HG02763 (cell line): ENCODE results near the gene SPPL2B.
"Not testable (repeated sequence)": the region's sequence is repeated elsewhere in the genome, so short reads cannot be mapped to it uniquely, and the experiment has no call there.

Experiments
- ATAC-seq: cut with Tn5 transposase; IDR thresholded peaks from one replicate; pipeline ENCODE4 v1.9.1; 2021; ENCODE audit warnings: mild to moderate bottlenecking, moderate library complexity; ENCODE audit not compliant: unreplicated experiment

SPPL2B gene

DNA sequence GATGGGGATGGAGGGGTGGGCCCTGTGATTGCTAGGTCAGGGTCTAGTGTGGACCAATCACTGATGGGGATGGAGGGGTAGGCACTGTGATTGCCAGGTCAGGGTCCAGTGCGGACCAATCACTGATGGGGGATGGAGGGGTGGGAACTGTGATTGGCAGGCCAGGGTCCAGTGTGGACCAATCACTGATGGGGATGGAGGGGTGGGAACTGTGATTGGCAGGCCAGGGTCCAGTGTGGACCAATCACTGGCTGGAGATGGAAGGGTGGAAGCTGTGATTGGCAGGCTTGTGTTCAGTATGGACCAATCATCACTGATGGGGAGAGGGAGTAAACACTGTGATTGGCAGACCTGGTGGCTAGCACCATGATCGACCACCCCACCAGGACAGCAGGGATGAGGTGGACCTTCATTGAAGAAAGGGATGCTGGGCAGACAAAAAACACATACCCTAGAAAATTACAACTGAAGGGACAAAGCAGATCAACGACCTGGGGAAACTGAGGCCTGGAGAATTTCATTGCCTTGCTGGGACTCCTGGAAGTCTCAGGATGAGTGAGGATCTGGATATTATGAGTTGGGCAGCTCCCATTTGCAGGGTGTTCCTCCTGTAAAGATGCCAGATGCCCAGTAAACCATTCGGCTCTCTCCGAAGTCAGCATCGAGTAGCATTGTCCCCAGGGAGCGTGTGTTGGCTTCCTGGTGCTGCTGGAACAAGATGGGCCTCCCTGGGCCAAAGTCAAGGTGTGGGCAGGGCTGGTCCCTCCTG lies 47.1 kb downstream of the SPPL2B start:
- no peak for ATAC-seq

DNA sequence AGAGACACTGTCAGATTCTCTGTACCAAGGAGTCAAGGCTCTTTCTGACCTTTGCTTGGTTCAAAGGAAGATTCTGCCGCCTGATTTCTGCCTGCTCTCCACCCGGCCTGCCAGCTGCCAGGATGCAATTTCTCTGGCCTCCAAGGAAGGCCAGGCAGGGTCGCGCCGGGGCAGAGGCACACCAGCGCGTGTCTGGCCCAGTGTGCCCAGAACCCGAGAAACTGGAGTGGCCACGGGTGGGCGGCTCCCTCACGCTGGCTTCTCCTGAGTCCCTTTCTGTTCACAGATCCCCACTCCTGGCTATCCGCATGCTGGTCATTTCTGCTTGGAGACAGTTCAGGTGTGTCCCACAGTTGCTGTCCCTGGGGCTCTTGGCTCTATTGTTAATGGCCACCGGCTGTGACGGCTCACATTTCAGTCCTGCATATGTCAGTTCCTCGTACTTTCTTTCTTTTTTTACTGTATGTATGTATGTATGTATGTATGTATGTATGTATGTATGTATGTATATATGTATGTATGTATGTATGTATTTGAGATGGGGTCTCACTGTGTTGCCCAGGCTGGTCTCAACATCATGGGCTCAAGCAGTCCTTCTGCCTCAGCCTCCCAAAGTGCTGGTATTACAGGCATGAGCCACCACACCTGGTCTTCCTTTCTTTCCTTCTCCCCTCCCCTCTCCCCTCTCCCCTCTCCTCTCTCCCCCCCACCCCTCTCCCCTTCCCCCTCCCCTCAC lies 48.5 kb downstream of the SPPL2B start:
- no peak for ATAC-seq

DNA sequence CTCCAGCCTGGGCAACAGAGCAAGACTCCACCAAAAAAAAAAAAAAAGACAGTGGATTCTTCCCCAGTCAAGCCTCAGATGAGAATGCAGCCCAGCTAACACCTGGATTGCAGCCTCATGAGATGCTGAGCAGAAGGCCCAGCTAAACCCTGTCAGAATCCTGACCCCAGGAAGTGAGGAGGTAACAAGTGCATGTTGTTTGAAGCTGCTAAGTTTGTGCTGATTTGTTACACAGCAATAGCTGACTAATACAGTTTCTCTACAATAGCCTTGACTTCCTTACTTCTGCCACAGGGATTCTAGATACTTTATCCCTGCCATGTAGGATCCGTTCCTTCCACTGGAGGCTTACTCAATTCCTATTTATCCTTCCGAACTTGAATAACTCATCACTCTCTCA lies 52.1 kb downstream of the SPPL2B start:
- ATAC-seq: no peak

DNA sequence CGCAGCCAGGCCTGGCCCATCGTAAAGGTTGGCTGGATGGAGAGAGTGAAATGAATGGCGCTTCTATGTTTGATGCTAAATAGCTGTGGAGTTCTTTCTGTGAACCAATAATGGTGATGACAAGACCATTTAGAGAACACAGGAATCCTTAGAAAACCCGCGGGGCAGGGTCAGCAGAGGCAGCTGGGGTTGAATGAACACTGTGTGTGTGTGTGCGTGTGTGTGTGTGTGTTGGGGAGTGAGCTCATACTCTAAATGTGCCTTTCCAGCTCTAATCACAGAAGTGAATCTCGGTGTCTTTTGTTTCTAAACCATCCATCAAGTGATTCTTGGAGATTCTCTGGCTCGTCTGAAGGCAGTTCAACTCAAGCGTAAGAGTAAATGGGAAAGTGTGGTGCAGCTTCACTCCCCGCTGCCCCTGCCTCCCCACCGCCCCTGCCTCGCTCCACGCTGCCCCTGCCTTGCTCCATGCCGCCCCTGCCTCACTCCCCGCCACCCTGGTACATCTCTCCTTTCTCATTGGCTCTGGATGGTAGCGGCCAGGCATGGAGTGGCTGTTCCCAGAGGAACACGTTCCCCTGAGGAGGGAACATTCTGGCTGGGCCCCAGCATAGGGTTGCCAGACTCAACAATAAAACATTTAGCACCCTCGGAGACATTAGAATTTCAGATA lies 52.8 kb downstream of the SPPL2B start:
- ATAC-seq: no peak

- ATAC-seq: no peak
These were observed 54.2 kb downstream of the SPPL2B start for GRCh38 chr19:2382530-2383222.

DNA sequence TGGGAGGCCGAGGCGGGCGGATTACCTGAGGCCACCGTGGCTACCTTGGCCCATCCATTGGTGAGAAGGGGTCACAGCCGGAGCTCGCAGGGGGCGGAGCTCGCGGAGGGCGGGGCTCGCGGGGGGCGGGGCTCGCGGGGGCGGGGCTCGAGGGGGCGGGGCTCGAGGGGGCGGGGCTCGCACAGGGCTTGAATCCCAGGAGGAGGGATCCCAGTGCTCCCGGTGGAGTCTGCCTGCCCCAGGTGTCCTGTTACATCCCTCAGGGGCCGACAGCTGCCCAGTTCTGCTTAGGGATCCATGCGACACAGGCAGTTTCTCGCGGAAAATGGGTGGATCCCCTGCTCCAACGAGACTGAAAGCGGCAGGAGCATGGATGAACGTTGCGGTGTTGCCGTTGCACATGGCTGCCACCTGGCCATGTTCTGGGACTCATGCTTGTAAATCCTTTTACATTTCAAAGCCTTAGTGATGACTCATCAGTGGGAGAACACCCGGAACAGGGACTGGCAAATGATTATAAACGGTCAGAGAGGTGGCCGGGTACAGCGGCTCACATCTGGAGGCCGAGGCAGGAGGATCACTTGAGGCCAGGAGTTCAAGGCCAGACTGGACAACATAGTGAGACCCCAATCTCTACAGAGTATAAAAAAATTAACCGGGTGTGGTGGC lies 56.7 kb downstream of the SPPL2B start:
- no peak for ATAC-seq

GRCh38 chr19:2387367-2388288 lies 59.1 kb downstream of the SPPL2B start:
- ATAC-seq: no peak

DNA sequence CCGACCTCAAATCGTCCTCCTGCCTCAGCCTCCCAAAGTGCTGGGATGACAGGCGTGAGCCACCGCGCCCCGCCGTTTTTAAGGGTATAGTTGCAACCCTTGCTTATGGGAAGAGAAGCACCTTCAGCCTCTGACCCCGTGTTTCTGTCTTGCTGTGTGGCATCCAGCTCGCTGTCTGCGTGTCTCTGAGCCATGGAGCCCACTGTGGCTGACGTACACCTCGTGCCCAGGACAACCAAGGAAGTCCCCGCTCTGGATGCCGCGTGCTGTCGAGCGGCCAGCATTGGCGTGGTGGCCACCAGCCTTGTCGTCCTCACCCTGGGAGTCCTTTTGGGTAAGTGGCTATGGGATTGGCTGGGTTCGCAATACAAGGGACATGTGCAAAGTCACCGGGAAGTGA lies 61.1 kb downstream of the SPPL2B start:
- ATAC-seq: no peak

DNA sequence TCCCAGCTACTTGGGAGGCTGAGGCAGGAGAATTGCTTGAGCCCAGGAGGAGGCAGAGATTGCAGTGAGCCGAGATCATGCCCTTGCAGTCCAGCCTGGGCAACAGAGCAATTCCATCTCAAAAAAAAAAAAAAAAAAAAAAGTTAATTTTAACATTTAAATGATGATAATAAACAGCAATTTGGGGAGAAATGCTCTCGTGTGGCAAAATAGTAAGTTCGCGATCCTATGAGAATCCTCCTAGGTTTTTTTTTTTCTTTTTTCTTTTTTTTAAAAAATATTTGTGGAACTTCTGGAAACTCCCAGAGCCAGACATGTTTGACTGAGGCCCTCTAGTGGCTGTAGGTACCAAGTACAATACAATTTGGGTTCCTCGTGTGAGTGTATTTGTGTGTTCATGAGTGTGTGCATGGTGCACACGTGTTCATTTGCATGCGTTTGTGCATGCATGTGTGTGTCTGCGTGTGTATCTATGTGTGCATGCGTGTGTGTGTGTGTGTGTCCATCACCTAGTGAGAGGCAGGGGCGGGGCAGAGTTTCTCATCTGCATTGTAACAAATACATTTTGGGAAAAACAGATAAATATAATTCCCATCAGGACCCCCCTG lies 62.7 kb downstream of the SPPL2B start:
- ATAC-seq: no peak

- no peak for ATAC-seq
These were observed 63.9 kb downstream of the SPPL2B start for GRCh38 chr19:2392366-2392765.

DNA sequence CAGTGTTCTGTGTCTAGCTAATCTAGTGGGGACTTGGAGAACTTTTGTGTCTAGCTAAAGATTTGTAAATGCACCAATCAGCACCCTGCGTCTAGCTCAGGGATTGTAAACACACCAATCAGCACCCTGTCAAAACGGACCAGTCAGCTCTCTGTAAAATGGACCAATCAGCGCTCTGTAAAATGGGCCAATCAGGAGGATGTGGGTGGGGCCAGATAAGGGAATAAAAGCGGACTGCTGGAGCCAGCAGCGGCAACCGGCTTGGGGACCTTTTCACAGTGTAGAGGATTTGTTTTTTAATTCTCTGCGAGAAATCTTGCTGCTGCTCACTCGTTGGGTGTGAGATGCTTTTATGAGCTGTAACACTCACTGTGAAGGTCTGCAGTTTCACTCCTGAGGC lies 64.4 kb downstream of the SPPL2B start:
- ATAC-seq: not testable (repeated sequence)

GRCh38 chr19:2394054-2394441 lies 65.6 kb downstream of the SPPL2B start:
- ATAC-seq: peak; percentile 21

GRCh38 chr19:2394442-2395292 lies 66.2 kb downstream of the SPPL2B start:
- peak; percentile 52 for ATAC-seq

DNA sequence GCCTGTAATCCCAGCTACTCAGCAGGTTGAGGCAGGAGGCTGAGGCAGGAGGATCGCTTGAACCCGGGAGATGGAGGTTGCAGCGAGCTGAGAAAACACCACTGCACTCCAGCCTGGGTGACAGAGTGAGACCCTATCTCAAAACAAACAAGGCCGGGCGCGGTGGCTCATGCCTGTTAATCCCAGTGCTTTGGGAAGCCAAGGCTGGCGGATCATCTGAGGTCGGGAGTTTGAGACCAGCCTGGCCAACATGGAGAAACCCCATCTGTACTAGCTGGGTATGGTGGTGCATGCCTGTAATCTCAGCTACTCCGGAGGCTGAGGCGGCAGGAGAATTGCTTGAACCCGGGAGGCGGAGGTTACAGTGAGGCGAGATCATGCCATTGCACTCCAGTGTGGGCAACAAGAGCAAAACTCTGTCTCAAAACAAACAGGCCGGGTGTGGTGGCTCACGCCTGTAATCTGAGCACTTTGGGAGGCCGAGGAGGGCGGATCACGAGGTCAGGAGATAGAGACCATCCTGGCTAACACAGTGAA lies 66.9 kb downstream of the SPPL2B start:
- not testable (repeated sequence) for ATAC-seq

- ATAC-seq: not testable (repeated sequence)
These were observed 68.7 kb downstream of the SPPL2B start for GRCh38 chr19:2397173-2397572.

DNA sequence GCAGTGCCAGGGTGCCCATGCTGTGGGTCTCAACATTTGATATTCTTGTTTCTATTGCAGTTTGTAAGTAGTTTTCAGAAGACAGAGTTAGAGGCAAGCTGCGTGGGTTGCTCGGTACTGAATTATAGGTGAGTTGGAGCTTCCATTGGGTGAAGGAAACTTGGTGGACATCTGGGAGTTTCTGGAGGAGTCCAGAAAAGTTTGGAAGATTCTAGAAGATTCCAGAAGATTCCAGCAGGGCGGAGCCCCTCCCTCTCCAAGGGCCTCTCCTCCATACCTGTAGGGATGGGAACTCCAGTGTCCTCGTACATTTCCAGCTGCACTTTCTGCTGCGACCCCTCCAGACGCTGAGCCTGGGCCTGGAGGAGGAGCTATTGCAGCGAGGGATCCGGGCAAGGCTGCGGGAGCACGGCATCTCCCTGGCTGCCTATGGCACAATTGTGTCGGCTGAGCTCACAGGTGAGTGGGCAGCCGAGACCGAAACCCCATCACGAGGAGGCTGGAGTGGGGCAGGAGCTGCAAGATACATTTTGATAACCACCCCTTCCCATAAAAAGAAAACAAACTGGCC lies 70.3 kb downstream of the SPPL2B start:
- ATAC-seq: no peak

DNA sequence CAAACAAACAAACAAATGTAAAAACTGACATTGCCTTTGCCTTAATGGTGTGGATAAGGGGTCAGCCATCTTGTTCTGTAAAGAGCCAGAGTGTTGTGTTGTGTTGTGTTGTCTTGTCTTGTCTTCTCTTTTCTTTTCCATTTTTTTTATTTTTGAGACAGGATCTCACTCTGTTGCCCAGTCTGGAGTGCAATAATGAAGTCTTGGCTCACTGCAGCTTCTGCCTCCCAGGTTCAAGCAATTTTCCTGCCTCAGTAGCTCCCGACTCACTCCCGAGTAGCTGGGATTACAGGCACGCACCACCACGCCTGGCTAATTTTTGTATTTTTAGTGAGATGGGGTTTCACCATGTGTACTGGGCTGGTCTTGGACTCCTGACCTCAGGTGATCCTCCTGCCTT lies 71.1 kb downstream of the SPPL2B start:
- no peak for ATAC-seq
